GM19467 (cell line): ENCODE measurements around the gene BLVRB.

Experiments
- ATAC-seq: cut with Tn5 transposase; IDR thresholded peaks from one replicate; pipeline ENCODE4 v1.9.1; 2021; ENCODE audit warnings: mild to moderate bottlenecking, moderate library complexity; ENCODE audit not compliant: unreplicated experiment

The BLVRB gene

GRCh38 chr19:40424637-40425449 lies 40.7 kb downstream of the BLVRB start:
- no peak for ATAC-seq

- no peak for ATAC-seq
These were observed 41.6 kb downstream of the BLVRB start for GRCh38 chr19:40423938-40424337.

GRCh38 chr19:40422748-40423566 lies 42.6 kb downstream of the BLVRB start:
- no peak for ATAC-seq

- ATAC-seq: no peak
These were observed 43.4 kb downstream of the BLVRB start for GRCh38 chr19:40421993-40422747.

GRCh38 chr19:40420766-40421765 lies 44.5 kb downstream of the BLVRB start:
- no peak for ATAC-seq

GRCh38 chr19:40420451-40420765 lies 45.1 kb downstream of the BLVRB start:
- no peak for ATAC-seq

- ATAC-seq: no peak
These were observed 45.8 kb downstream of the BLVRB start for GRCh38 chr19:40419780-40420179.

GRCh38 chr19:40419066-40419612 lies 46.4 kb downstream of the BLVRB start:
- ATAC-seq: no peak

GRCh38 chr19:40418040-40418439 lies 47.5 kb downstream of the BLVRB start:
- no peak for ATAC-seq

- ATAC-seq: no peak
These were observed 47.9 kb downstream of the BLVRB start for GRCh38 chr19:40417643-40417981.

GRCh38 chr19:40416918-40417642 lies 48.5 kb downstream of the BLVRB start:
- no peak for ATAC-seq

GRCh38 chr19:40415768-40416167 lies 49.8 kb downstream of the BLVRB start:
- ATAC-seq: no peak

GRCh38 chr19:40414542-40415535 lies 50.7 kb downstream of the BLVRB start:
- ATAC-seq: no peak

GRCh38 chr19:40413291-40413845 lies 52.2 kb downstream of the BLVRB start, which contains the start of gene PRX:
Gene PRX (minus strand): TSS chr19:40413378. CDS start chr19:40407932, 5,446 bp downstream.
- ATAC-seq: no peak

- ATAC-seq: no peak
These were observed 52.7 kb downstream of the BLVRB start for GRCh38 chr19:40412866-40413265.

GRCh38 chr19:40411958-40412499 lies 53.5 kb downstream of the BLVRB start:
- no peak for ATAC-seq

- no peak for ATAC-seq
These were observed 54.3 kb downstream of the BLVRB start for GRCh38 chr19:40411125-40411842.
